ENCODE measurements around the gene ZFP64.
"Not testable (repeated sequence)": the region's sequence is repeated elsewhere in the genome, so short reads cannot be mapped to it uniquely, and the experiment has no call there.

Gene ZFP64

GRCh38 chr20:52191132-52191915 is at the start of gene ZFP64:
Gene ZFP64, minus strand, starts transcription at chr20:52191779. Its CDS starts 143 bp downstream, at chr20:52191636.
- DNase-seq (ENCODE audit: low read depth): peak; percentile 49

DNA sequence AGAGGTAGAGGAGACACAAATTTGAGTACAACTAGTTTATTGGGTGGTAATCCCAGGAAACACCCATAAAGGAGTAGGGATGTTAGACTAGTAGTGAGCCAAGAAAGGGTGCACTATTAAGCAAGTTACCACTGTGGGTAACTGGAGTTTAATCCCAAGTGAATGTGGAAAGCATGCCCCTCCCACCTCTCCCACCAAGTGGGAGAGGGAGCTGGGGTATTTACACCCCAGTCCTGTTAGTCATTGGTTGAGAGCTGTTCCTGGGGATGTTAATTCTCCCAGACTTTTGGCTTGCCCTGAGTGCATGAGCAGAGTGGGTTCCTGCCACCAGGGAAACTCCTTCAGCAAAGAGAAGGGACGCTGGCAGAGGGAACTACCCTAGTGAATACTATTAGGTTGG is 49.2 kb upstream of the ZFP64 start:
- no peak for DNase-seq (ENCODE audit: low read depth)

- DNase-seq (ENCODE audit: low read depth): no peak
Measured at GRCh38 chr20:52239102-52239501, 47.5 kb upstream of the ZFP64 start.

GRCh38 chr20:52236292-52236691 is 44.7 kb upstream of the ZFP64 start:
- no peak for DNase-seq (ENCODE audit: low read depth)

GRCh38 chr20:52235129-52235528 is 43.5 kb upstream of the ZFP64 start:
- no peak for DNase-seq (ENCODE audit: low read depth)

- no peak for DNase-seq (ENCODE audit: low read depth)
Measured at GRCh38 chr20:52234302-52235045, 42.9 kb upstream of the ZFP64 start.

GRCh38 chr20:52231230-52231746 is 39.7 kb upstream of the ZFP64 start:
- no peak for DNase-seq (ENCODE audit: low read depth)

GRCh38 chr20:52230409-52230808 is 38.8 kb upstream of the ZFP64 start:
- DNase-seq (ENCODE audit: low read depth): no peak

GRCh38 chr20:52229346-52229745 is 37.8 kb upstream of the ZFP64 start:
- DNase-seq (ENCODE audit: low read depth): not testable (repeated sequence)

GRCh38 chr20:52226370-52226769 is 34.8 kb upstream of the ZFP64 start:
- DNase-seq (ENCODE audit: low read depth): no peak

DNA sequence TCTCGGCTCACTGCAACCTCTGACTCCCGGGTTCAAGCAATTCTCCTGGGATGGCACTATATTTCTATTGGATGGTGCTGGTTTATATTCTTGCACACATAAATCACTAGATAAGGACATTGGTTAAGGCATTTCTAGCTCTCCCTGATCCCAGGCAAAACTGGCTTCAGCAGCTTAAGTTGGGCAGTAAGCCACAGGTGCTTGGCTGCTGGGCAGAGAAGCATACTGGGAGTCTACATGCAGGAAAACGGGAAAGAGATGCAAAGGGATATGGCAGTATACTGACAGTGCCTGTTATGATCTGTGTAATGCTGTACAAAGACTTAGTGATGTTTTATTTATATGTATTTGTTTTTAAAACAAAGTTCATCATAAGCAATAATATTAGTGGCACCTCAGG is 33.3 kb upstream of the ZFP64 start:
- no peak for DNase-seq (ENCODE audit: low read depth)

- DNase-seq (ENCODE audit: low read depth): not testable (repeated sequence)
Measured at GRCh38 chr20:52221362-52221761, 29.8 kb upstream of the ZFP64 start.

DNA sequence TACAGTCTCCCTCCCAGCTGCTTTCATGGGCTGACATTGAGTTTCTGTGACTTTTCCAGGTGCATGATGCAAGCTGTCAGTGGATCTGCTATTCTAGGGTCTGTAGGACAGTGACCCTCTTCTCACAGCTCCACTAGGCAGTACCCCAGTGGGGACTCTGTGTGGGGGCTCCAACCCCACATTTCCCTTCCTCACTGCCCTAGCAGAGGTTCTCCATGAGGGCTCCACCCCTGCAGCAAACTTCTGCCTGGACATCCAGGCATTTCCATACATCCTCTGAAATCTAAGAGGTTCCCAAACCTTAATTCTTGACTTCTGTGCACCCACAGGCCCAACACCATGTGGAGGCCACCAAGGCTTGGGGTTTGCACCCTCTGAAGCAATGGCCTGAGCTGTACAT is 29.3 kb upstream of the ZFP64 start:
- DNase-seq (ENCODE audit: low read depth): not testable (repeated sequence)

DNA sequence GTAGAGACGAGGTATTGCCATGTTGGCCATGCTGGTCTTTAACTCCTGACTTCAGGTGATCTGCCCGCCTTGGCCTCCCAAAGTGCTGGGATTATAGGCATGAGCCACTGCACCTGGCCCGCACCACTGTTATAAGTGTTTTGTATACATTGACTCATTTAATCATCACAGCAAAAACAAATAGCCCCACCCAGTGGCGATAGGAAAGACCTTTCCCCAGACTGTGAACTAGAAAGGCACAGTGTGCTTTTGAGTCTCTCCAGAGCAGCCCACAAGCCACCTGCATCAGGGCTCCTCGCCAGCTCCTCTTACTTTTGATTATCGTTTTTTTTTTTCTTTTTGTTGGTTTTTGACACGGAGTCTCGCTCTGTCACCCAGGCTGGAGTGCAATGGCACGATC is 27.9 kb upstream of the ZFP64 start:
- DNase-seq (ENCODE audit: low read depth): no peak

DNA sequence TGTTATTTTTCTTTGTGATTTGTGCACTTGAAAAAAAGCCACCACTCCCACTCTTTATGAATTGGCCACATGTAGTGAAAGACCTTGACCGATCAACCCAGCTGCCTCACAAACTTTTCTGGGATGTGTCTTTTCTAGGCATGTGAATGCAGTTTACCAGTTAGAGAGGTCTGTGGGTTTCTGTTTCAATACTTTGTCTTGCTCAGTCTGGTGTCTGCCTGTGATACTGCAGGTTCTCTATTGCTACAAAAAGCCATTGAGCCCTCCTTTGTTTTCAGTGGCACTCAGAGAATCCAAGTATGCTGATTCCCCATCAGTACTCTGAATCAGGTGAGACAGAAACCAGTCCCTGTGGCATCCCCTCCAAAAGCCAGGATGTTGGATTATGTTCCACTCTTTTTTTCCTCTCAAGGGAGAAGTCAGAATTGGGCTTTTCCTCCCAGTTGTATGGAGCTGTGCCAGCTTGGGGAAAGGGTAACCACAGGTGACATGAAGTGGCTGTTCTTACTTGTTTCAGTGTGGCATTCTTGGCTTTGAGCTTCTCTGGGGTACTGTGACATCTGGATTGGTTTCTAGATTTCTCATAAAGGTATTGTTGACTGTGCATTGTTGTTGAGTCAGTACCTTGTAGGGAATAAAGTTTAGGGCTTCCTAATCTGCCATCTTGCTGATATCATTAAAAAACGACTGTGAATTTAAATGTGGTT is 26.3 kb upstream of the ZFP64 start:
- DNase-seq (ENCODE audit: low read depth): no peak

GRCh38 chr20:52213995-52214394 is 22.4 kb upstream of the ZFP64 start:
- DNase-seq (ENCODE audit: low read depth): no peak

DNA sequence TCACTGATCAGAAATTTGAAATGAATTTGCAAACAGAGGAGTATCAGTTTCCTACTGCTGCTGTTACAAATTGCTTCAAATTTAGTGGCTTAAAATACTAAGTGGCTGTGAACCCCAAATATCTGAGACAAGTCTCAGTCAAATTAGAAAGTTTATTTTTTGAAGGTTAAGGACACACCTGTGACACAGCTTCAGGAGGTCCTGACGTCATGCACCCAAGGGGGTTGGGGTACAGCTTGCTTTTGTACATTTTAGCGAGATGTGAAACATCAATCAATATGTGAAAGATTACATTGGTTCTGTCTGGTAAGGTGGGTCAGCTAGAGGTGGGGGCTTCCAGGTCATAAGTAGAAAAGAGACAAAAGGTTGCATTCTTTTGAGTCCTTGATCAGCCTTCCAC is 21.4 kb upstream of the ZFP64 start:
- no peak for DNase-seq (ENCODE audit: low read depth)

DNA sequence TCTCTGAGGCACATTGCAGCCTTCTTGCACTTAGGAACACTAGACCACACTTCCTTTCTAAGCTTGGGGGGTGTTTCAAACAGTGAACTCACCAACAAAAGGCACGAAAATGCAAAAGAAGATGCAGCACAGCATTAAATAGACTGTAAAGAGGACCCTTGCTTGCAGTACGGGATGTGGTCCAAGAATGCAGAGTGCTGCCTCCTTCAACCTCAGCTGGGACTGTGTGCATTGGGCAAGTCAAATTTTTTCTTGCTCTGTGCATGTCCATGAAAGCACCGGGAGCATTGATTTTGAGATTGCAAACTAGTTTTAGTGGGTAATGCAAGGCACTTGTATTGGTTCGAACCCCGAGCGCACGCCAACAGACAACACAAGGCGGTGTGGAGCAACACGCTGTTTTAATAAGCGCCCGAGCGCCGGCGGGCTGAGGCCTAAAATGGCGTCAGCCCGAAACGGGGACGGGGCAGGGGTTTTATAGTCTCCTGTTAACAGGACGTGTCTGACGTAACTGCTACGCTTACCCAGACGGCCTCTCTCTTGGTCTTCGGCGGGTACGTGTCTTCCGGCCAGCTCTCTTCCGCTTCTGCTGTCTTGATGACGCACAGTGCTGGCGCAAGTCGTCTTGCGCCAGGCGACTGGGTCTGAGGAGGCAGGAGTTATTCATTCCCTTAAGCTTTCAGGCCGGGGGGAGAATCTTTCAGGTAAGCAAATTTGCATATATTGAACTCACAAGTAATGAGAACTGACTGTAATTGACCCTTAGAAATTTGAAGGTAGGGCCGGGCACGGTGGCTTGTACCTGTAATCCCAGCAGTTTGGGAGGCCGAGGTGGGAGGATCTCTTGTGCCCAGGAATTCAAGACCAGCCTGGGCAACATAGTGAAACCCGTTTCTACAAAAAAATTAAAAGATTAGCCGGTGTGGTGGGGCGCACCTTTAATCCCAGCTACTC is 18.7 kb upstream of the ZFP64 start:
- no peak for DNase-seq (ENCODE audit: low read depth)

GRCh38 chr20:52209154-52209571 is 17.6 kb upstream of the ZFP64 start:
- no peak for DNase-seq (ENCODE audit: low read depth)

GRCh38 chr20:52207020-52207810 is 15.6 kb upstream of the ZFP64 start:
- DNase-seq (ENCODE audit: low read depth): no peak

DNA sequence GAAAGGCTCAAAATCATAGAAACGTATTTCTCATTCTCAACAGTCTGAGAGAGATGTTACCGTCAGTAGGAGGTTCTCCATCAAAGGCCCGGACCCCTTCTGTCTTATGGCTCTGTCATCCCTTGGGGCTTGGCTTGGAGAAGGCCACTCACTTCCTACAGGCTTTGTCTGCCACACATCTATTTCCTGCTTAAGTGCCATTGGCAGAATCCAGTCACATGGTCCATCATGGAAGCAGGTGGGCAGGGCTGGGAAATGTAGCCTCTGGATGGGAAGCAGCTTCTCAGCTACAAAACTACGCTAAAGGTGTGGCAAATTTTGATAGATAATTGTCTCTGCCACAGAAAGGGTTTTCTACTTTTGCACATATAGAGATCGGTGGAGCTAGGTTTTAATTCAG is 12.6 kb upstream of the ZFP64 start:
- DNase-seq (ENCODE audit: low read depth): no peak
